ENCODE results near the gene TBL3. TPM values are rescaled to one million over a fixed set of nuclear protein-coding genes. Genes with fewer than 3 reads are reported as not detected.
A peak's percentile ranks its signal among the peaks of the same experiment; 100 is the strongest.

TBL3 gene
- total and polyA plus RNA-seq, 9 of the 15 experiments (the other 6 are each of a cell fraction or from before 2014, with no cell fraction given), result 0.97 to 117 (median 24.5) TPM

- TF ChIP-seq ZBTB40 (IDR thresholded peaks at IDR 0.05) (peak; percentile 94), ZBTB40 (CRISPR knock-in tag; IDR thresholded peaks at IDR 0.05) (no peak), DACH1 (IDR thresholded peaks at IDR 0.05; ENCODE audit: partially characterized antibody) (no peak), MCM7 (IDR thresholded peaks at IDR 0.05) (no peak), IRF1 (CRISPR knock-in tag; IDR thresholded peaks at IDR 0.05; ENCODE audit: borderline replicate concordance) (no peak), PATZ1 (CRISPR knock-in tag; IDR thresholded peaks at IDR 0.05; ENCODE audit: borderline replicate concordance) (no peak), FOXJ2 (tag; IDR thresholded peaks at IDR 0.05) (peak; percentile 59; the same call in 1 of the 2 replicates), NELFE (IDR thresholded peaks at IDR 0.05; ENCODE audit: insufficient read depth, insufficient read length) (no peak), SNIP1 (IDR thresholded peaks at IDR 0.05; ENCODE audit: low read depth) (peak; percentile 94), HDAC6 (IDR thresholded peaks at IDR 0.05; ENCODE audit: low read depth, low read length) (no peak), NFXL1 (CRISPR knock-in tag; IDR thresholded peaks at IDR 0.05) (no peak), FOXA1 (IDR thresholded peaks at IDR 0.05; ENCODE audit: borderline replicate concordance) (no peak), ZNF830 (CRISPR knock-in tag; IDR thresholded peaks at IDR 0.05) (no peak), TAF7 (tag; IDR thresholded peaks at IDR 0.05) (no peak; the same call in 1 of the 2 replicates)
These were observed 38.1 kb downstream of the TBL3 start, which contains the start of gene ZNF598 (continued) for GRCh38 chr16:2009791-2010510.
